Lower leg skin (tissue), 4 donors: ENCODE data around the gene STX18. TPM values are rescaled to one million over a fixed set of nuclear protein-coding genes. Genes with fewer than 3 reads are reported as not detected.
A peak's percentile ranks its signal among the peaks of the same experiment; 100 is the strongest.

Experiments used
- DNase-seq, 2 donors: peaks; one replicate each; pipeline ENCODE4 v3.0.0-alpha.2; 2019; ENCODE audit warnings: low spot score in 2 of 2
- H3K4me3 ChIP-seq: fragments of 200-600 bp; sonication (generic); 2 replicates; pipeline ENCODE4 v1.5.1; 2017; ENCODE audit warnings: mild to moderate bottlenecking, low read depth; ENCODE audit not compliant: poor library complexity, severe bottlenecking
- POLR2A ChIP-seq, 2 donors: fragments of 450-650 bp; IDR thresholded peaks; one replicate each; pipeline ENCODE4 v1.6.1; 2016 to 2017; ENCODE audit warnings: antibody characterized with exemption in 2 of 2, mild to moderate bottlenecking in 1 of 2, moderate library complexity in 1 of 2
- WGBS, 2 donors: methylation state at CpG; one replicate each; pipeline ENCODE4 v1.1.5; 2018; 5-methylcytosine and 5-hydroxymethylcytosine counted together
- intact Hi-C: fragments of 100-400 bp; cut with DNase I; formaldehyde crosslinking; loops from one replicate; pipeline ENCODE4 v1.15.0; 2023; ENCODE audit warnings: low total_unique reads
- total RNA-seq, 4 donors: library from RNA; depleted of rRNA; stranded (reverse); fragments of >200 nt; gene quantifications; one replicate each; pipeline ENCODE4 v1.1.0, GENCODE V29; 2016
- TF ChIP-seq, protein P1 (sequence below), 3 donors: fragments of 450-650 bp; IDR thresholded peaks; one replicate each; pipeline ENCODE4 v1.5.1; 2016; ENCODE audit warnings: antibody characterized with exemption in 3 of 3, mild to moderate bottlenecking in 3 of 3, moderate library complexity in 2 of 3

Gene STX18
- total RNA-seq, 4 donors from 2014 or later: 18.1 to 24.6 (median 21.5) TPM

DNA sequence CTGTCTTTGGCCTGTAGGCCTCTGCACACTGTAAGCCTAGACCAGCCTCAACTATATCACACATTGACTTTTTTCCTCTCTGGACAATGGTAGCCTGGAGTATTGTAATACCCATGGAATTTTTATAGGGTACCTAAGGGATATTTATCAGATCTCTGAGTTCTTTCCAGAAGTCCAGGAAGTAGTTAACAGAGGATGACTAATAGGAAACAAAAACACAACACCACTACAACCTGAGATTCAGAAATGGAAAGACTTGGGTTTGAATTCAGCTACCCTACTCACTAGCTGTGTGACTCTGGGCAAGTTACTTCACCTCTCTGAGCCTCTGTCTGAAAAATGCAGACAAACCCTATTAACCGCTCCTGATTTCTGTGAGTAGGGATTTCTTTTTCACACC lies 7.7 kb upstream of the STX18 start:
- WGBS, 2 donors: 96 to 100% methylated on average over 1 of the region's 1 CpG
- intact Hi-C loops: no loop called here
- DNase-seq: no peak
- H3K4me3 ChIP-seq: no peak overlapping the region
- TF ChIP-seq, protein P1, sequence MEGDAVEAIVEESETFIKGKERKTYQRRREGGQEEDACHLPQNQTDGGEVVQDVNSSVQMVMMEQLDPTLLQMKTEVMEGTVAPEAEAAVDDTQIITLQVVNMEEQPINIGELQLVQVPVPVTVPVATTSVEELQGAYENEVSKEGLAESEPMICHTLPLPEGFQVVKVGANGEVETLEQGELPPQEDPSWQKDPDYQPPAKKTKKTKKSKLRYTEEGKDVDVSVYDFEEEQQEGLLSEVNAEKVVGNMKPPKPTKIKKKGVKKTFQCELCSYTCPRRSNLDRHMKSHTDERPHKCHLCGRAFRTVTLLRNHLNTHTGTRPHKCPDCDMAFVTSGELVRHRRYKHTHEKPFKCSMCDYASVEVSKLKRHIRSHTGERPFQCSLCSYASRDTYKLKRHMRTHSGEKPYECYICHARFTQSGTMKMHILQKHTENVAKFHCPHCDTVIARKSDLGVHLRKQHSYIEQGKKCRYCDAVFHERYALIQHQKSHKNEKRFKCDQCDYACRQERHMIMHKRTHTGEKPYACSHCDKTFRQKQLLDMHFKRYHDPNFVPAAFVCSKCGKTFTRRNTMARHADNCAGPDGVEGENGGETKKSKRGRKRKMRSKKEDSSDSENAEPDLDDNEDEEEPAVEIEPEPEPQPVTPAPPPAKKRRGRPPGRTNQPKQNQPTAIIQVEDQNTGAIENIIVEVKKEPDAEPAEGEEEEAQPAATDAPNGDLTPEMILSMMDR (IDR thresholded peaks at IDR 0.05): no peak
- no peak for TF ChIP-seq POLR2A (IDR thresholded peaks at IDR 0.05)

DNA sequence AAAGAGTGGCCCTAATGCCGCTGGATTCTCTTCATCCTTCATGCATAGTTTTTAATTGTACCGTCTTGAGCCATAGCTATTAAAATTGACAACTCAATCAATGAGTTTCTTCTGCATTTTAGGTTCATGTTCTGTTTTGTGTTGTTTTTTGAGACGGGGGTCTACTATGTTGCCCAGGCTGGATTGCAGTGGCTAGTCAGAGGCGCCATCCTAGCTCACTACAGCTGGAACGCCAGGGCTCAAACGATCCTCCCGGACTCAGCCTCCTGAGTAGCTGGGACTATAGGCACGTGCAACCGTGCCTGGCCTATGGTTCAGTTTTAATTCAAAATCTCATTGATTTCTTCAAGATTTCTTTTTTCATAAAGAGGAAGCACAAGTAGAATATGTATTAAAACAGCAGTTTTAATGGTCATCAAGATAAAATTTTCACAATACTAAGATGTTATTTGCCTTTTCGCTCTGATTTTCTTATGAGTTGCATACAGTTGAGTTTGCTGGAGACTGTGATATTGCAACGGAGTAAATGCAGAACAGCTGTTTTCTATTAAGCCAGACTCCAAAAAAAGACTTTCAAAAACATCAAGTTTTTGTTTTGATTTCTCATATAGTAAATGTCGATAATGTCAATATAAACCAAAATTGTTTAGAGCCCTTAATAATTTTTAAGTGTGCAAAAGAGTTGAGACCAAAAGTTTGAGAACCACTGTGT lies 1.1 kb upstream of the STX18 start:
- intact Hi-C loops: no loop called here
- H3K4me3 ChIP-seq: no peak overlapping the region
- no peak for TF ChIP-seq POLR2A (IDR thresholded peaks at IDR 0.05)
- TF ChIP-seq, protein P1 (IDR thresholded peaks at IDR 0.05): no peak
- WGBS, 2 donors: 19 to 23% methylated on average over 12 of the region's 12 CpGs
- no peak for DNase-seq

DNA sequence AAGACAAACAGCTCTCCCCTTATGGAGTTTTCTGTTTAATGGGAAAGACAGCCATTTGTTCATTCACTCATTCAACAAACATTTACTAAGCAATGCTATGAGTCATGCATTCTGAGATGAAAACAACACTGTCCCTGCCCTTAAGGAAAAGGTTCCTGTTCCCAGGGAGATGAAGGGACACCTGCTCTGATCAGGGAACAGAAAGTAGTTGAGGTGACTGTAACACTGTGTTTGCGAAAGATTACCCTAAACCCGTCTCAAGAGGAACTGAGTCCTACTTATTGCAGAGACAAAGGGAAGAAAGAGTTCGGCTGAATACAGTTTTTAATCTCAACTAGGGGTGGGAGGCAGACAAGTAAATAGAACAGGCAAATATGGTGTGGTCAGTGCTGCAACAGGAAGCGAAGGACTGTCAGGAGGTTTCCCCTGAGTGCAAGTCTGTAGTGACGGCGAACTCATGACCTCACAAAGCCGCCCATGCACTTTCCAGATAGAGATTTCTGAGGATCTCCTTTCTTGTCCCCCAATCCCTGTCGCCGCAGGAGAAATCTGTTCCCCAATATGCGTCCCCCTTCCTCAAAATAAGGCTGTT lies 712 bp downstream of the STX18 start:
- intact Hi-C loops: no loop called here
- WGBS, 2 donors: 3 to 4% methylated on average over 10 of the region's 10 CpGs
- peak overlapping the region; percentile 79 for H3K4me3 ChIP-seq
- TF ChIP-seq POLR2A (IDR thresholded peaks at IDR 0.05): no peak
- TF ChIP-seq, protein P1 (IDR thresholded peaks at IDR 0.05): no peak
- peak in 1 of 2 donors; percentile 23 for DNase-seq

DNA sequence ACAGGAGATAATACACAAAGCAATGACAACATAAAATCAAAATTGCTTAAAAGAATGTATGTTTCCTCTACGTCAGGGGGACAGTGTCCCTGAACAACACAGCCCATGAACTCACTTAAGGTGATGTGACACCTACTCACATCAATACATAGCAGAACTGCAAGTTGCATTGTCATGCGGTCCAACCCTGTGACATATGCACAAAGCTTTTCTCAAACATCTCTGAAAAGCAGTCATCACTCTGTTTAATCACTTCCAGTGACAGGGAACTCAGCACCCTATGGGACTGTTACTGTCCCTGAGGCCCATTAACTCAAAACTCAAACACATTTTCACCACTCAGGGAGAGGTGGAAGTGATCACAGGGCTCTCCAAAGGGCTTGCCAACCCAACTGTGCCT lies 2.4 kb downstream of the STX18 start:
- intact Hi-C loops: no loop called here
- WGBS, 2 donors: 68 to 75% methylated on average over 2 of the region's 2 CpGs
- no peak for TF ChIP-seq POLR2A (IDR thresholded peaks at IDR 0.05)
- TF ChIP-seq, protein P1 (IDR thresholded peaks at IDR 0.05): no peak
- DNase-seq: no peak
- no peak overlapping the region for H3K4me3 ChIP-seq

DNA sequence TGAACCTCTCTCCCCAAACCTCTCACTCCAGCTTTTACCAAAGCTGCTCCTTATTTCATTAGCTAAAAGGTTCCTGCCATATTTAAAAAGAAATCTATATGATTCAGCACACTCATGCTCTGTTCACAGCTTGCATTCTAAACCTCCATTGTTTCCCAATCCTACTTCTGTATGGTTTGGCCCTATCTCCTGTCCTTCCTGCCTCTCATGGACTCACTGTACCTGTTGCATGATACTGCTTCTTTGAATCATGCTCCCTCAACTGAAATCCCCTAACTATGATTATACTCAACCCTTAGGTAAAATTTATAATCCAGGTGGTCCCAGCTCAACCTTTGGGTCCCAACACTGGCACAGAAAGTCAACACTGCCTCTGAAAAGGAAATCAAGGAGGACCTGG lies 6.3 kb downstream of the STX18 start:
- H3K4me3 ChIP-seq: no peak overlapping the region
- DNase-seq: no peak
- intact Hi-C loops: no loop called here
- no peak for TF ChIP-seq POLR2A (IDR thresholded peaks at IDR 0.05)
- TF ChIP-seq, protein P1 (IDR thresholded peaks at IDR 0.05): no peak
